Measurements from ENCODE around the gene ZNF723. TPM values are rescaled to one million over a fixed set of nuclear protein-coding genes. Genes with fewer than 3 reads are reported as not detected.
"Not testable (repeated sequence)": the region's sequence is repeated elsewhere in the genome, so short reads cannot be mapped to it uniquely, and the experiment has no call there.

Gene ZNF723
- total RNA-seq (not detected), polyA plus RNA-seq (ENCODE audit: insufficient read length in 2 of 2) (under 1 TPM in 1 of 2 donors, not detected in 1; 0.20 TPM)
- long read RNA-seq, donor 1: 0 reads
- long read RNA-seq, donor 2: 0 reads
- long read RNA-seq, donor 3: 0 reads
- long read RNA-seq, donor 4: 0 reads

DNA sequence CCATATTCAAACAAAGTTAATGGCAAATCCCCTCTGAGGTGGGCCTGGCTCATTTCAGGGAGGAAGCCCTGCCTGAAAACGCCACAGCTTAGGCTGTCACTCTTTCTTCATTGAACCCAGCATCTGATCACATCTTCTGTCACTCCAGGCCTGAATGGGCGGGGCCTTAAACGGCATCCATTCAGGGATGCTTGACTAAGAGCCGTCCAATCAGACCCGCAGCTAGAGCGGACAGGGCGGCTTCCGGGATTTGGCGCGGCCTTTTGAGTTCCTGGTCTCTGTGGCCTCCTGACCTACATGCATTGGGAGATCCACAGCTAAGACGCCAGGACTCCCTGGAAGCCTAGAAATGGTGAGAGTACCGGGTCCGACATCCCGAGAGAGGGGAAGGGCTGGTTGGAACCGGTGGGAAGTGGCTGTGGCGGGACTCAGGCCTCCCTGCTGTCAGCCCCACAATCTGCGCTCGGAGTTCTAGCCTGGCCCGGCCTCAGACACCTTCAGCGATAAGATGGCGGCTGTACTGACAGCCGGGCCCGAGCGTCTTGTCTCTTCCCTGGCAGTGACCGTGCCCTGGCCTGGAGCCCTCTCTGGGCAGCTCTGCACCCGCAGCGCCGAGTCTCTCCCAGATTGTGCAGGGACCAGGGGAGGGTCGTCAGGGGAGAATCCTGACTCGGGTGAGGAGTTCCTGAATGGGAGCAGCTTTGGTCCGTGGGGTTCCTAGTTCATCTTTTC lies at the start of gene ZNF723:
Gene ZNF723, plus strand, starts transcription at position 261 of the 732 bp plus-strand sequence. Its CDS starts 89 bp downstream, at position 350.
- Histone ChIP-seq H3K4me3 (ENCODE audit: low read depth, low read length) (no peak within 1 kb of the TSS), H3K36me3 (ENCODE audit: control insufficient read depth, insufficient read depth, low read length) (no peaks in the 10 kb centered on the region), H3K27me3 (ENCODE audit: control insufficient read depth, insufficient read depth, low read length) (no peaks in the 10 kb centered on the region), H3K9me3 (ENCODE audit: control insufficient read depth, insufficient read depth, low read length) (peaks cover 8% of the 10 kb centered on the region), H3K27ac (ENCODE audit: low read depth, low read length) (no peak within 1 kb of the TSS), H3K4me1 (ENCODE audit: control insufficient read depth, insufficient read depth, low read length) (no peaks in the 10 kb centered on the region)
- no peak for DNase-seq (ENCODE audit: low read depth in 4 of 6, low spot score in 6 of 6)
- 16% methylated on average over 30 of the region's 31 CpGs for WGBS (ENCODE audit: insufficient coverage)

DNA sequence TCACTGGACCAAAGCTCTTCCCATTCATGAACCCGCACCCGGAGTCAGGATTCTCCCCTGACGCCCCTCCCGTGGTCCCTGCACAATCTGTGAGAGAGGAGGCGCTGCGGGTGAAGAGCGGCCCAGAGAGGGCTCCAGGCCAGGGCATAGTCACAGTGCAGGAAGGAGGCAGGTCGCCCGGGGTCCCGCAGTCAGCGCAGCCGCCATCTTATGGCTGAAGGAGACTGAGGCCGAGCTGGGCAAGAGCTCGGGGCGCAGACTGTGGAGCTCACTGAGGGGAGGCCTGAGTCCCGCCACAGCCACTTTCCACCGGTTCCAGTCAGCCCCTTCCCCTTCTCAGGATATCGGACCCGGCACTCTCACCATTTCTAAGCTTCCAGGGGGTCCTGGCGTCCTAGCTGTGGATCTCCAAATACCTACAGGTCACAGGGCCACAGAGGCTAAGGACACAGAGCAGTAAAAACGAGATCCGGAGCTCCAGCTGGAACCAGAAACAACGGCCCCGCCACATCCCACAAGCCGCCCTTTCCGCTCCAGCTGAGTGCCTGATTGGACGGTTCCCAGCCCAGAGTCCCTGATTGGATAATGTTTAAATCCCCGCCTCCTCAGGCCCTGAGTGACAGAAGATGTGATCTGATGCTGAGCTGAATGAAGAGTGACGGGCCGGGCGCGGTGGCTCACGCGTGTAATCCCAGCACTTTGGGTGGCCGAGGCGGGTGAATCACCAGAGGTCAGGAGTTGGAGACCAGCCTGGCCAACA lies 48.3 kb upstream of the ZNF723 start, which contains the start of gene ZNF99:
Gene ZNF99, minus strand, starts transcription at position 501 of the 760 bp plus-strand sequence. Its CDS starts 135 bp downstream, at position 366.
- no peaks in the 10 kb centered on the region for H3K9me3 ChIP-seq (ENCODE audit: control insufficient read depth, insufficient read depth, low read length)
- no peak within 1 kb of the TSS for H3K27ac ChIP-seq (ENCODE audit: low read depth, low read length)
- no peaks in the 10 kb centered on the region for H3K36me3 ChIP-seq (ENCODE audit: control insufficient read depth, insufficient read depth, low read length)
- H3K27me3 ChIP-seq (ENCODE audit: control insufficient read depth, insufficient read depth, low read length): no peaks in the 10 kb centered on the region
- H3K4me3 ChIP-seq (ENCODE audit: low read depth, low read length): peak within 1 kb of the TSS; percentile 21
- 5% methylated on average over 35 of the region's 36 CpGs for WGBS (ENCODE audit: insufficient coverage)
- DNase-seq (ENCODE audit: low read depth in 4 of 6, low spot score in 6 of 6): peak; percentile 5 to 90 (median 26)
- H3K4me1 ChIP-seq (ENCODE audit: control insufficient read depth, insufficient read depth, low read length): no peaks in the 10 kb centered on the region

DNA sequence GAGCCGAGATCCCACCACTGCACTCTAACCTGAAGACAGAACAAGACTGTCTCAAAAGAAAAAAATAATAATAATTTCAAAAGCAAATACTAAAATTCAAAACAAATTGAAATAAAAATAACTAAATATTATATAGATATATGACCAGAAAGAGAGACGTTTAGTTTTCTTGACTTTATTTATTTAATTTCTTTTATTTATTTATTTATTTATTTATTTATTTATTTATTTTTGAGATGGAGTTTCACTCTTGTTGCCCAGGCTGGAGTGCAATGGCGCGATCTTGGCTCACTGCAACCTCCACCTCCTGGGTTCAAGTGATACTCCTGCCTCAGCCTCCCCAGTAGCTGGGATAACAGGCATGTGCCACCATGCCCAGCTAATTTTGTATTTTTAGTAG lies 39.2 kb upstream of the ZNF723 start:
- WGBS (ENCODE audit: insufficient coverage): no CpG with 5 or more reads among the region's 4 CpGs
- not testable (repeated sequence) for H3K4me3 ChIP-seq (ENCODE audit: low read depth, low read length); H3K27me3 ChIP-seq (ENCODE audit: control insufficient read depth, insufficient read depth, low read length); H3K4me1 ChIP-seq (ENCODE audit: control insufficient read depth, insufficient read depth, low read length); H3K27ac ChIP-seq (ENCODE audit: low read depth, low read length); H3K9me3 ChIP-seq (ENCODE audit: control insufficient read depth, insufficient read depth, low read length); H3K36me3 ChIP-seq (ENCODE audit: control insufficient read depth, insufficient read depth, low read length); DNase-seq (ENCODE audit: low read depth in 4 of 6, low spot score in 6 of 6)

- Histone ChIP-seq H3K27me3 (ENCODE audit: control insufficient read depth, insufficient read depth, low read length) (no peaks in the 10 kb centered on the region), H3K27ac (ENCODE audit: low read depth, low read length) (no peak overlapping the region), H3K9me3 (ENCODE audit: control insufficient read depth, insufficient read depth, low read length) (no peaks in the 10 kb centered on the region), H3K36me3 (ENCODE audit: control insufficient read depth, insufficient read depth, low read length) (no peaks in the 10 kb centered on the region), H3K4me1 (ENCODE audit: control insufficient read depth, insufficient read depth, low read length) (no peaks in the 10 kb centered on the region), H3K4me3 (ENCODE audit: low read depth, low read length) (no peak overlapping the region)
- no peak for DNase-seq (ENCODE audit: low read depth in 4 of 6, low spot score in 6 of 6)
- WGBS (ENCODE audit: insufficient coverage): 56% methylated on average over 2 of the region's 5 CpGs
Measured at GRCh38 chr19:22797040-22797439, 35.1 kb upstream of the ZNF723 start.

DNA sequence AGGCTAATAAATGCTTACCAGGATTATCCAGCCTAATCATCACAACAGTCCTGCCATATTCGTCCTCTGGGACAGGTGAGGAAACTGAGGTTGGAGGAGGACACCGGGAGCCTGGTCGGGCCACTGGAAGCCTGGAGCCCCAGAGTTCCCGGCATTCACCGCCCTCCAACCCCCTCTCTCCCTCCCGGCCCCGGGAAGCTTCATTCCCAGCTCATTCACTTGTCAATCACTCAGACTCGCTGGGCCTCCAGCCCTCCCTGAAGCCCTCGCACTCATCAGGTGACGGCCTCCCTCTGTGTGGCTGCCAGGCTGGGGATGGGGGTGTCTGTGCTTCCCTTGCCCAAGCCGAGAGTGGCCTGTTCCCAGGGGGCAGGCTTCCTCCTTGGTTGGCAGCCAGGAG lies 25.7 kb upstream of the ZNF723 start:
- no peaks in the 10 kb centered on the region for H3K36me3 ChIP-seq (ENCODE audit: control insufficient read depth, insufficient read depth, low read length)
- no peak for DNase-seq (ENCODE audit: low read depth in 4 of 6, low spot score in 6 of 6)
- H3K27ac ChIP-seq (ENCODE audit: low read depth, low read length): no peak overlapping the region
- no peak overlapping the region for H3K4me3 ChIP-seq (ENCODE audit: low read depth, low read length)
- H3K9me3 ChIP-seq (ENCODE audit: control insufficient read depth, insufficient read depth, low read length): no peaks in the 10 kb centered on the region
- peaks cover 2% of the 10 kb centered on the region for H3K27me3 ChIP-seq (ENCODE audit: control insufficient read depth, insufficient read depth, low read length)
- WGBS (ENCODE audit: insufficient coverage): 23% methylated on average over 4 of the region's 11 CpGs
- no peaks in the 10 kb centered on the region for H3K4me1 ChIP-seq (ENCODE audit: control insufficient read depth, insufficient read depth, low read length)

GRCh38 chr19:22807061-22807835 lies 24.8 kb upstream of the ZNF723 start:
- no peaks in the 10 kb centered on the region for H3K36me3 ChIP-seq (ENCODE audit: control insufficient read depth, insufficient read depth, low read length)
- no peaks in the 10 kb centered on the region for H3K9me3 ChIP-seq (ENCODE audit: control insufficient read depth, insufficient read depth, low read length)
- 4% methylated on average over 72 of the region's 72 CpGs for WGBS (ENCODE audit: insufficient coverage)

DNA sequence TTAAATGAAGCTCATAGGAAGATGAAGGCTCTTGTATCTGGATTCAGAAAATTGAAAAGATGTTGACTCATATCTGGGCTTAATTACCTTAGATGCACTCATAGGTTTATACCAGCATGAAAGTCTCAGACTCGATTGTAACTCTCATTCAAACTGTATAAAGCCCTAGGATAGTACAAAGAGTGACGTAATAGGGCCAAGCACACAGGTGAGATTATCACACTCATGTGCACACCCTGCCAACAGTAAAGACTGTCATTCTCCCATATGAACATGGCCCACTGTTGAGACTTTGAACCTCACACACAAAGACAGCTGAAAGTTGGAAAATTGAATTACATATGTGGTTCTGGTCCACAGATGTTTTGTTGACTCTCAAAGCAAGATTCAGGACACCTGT lies 18.0 kb upstream of the ZNF723 start:
- H3K9me3 ChIP-seq (ENCODE audit: control insufficient read depth, insufficient read depth, low read length): peaks cover 9% of the 10 kb centered on the region
- H3K36me3 ChIP-seq (ENCODE audit: control insufficient read depth, insufficient read depth, low read length): no peaks in the 10 kb centered on the region
- H3K27ac ChIP-seq (ENCODE audit: low read depth, low read length): no peak overlapping the region
- no peak overlapping the region for H3K4me3 ChIP-seq (ENCODE audit: low read depth, low read length)
- H3K27me3 ChIP-seq (ENCODE audit: control insufficient read depth, insufficient read depth, low read length): no peaks in the 10 kb centered on the region
- no peaks in the 10 kb centered on the region for H3K4me1 ChIP-seq (ENCODE audit: control insufficient read depth, insufficient read depth, low read length)
- 80% methylated on average over 1 of the region's 2 CpGs for WGBS (ENCODE audit: insufficient coverage)
- no peak for DNase-seq (ENCODE audit: low read depth in 4 of 6, low spot score in 6 of 6)

More at GRCh38 chr19:22807061-22807835, 24.8 kb upstream of the ZNF723 start:
- H3K27me3 ChIP-seq (ENCODE audit: control insufficient read depth, insufficient read depth, low read length): peaks cover 2% of the 10 kb centered on the region
- H3K4me1 ChIP-seq (ENCODE audit: control insufficient read depth, insufficient read depth, low read length): no peaks in the 10 kb centered on the region
- H3K27ac ChIP-seq (ENCODE audit: low read depth, low read length): no peak overlapping the region
- no peak for DNase-seq (ENCODE audit: low read depth in 4 of 6, low spot score in 6 of 6)
- H3K4me3 ChIP-seq (ENCODE audit: low read depth, low read length): no peak overlapping the region

GRCh38 chr19:22831211-22831610 lies 880 bp upstream of the ZNF723 start:
- no peaks in the 10 kb centered on the region for H3K4me1 ChIP-seq (ENCODE audit: control insufficient read depth, insufficient read depth, low read length)
- no peak overlapping the region for H3K27ac ChIP-seq (ENCODE audit: low read depth, low read length)
- no peaks in the 10 kb centered on the region for H3K36me3 ChIP-seq (ENCODE audit: control insufficient read depth, insufficient read depth, low read length)
- peaks cover 8% of the 10 kb centered on the region for H3K9me3 ChIP-seq (ENCODE audit: control insufficient read depth, insufficient read depth, low read length)
- no peaks in the 10 kb centered on the region for H3K27me3 ChIP-seq (ENCODE audit: control insufficient read depth, insufficient read depth, low read length)
- no peak overlapping the region for H3K4me3 ChIP-seq (ENCODE audit: low read depth, low read length)
- WGBS (ENCODE audit: insufficient coverage): 89% methylated on average over 6 of the region's 11 CpGs
- no peak for DNase-seq (ENCODE audit: low read depth in 4 of 6, low spot score in 6 of 6)

GRCh38 chr19:22857713-22858320 lies 25.7 kb downstream of the ZNF723 start:
- DNase-seq (ENCODE audit: low read depth in 4 of 6, low spot score in 6 of 6); H3K4me1 ChIP-seq (ENCODE audit: control insufficient read depth, insufficient read depth, low read length); H3K9me3 ChIP-seq (ENCODE audit: control insufficient read depth, insufficient read depth, low read length); H3K4me3 ChIP-seq (ENCODE audit: low read depth, low read length); H3K36me3 ChIP-seq (ENCODE audit: control insufficient read depth, insufficient read depth, low read length); H3K27me3 ChIP-seq (ENCODE audit: control insufficient read depth, insufficient read depth, low read length); H3K27ac ChIP-seq (ENCODE audit: low read depth, low read length): not testable (repeated sequence)

All from spinal cord (tissue), 10 donors.